Left lung (tissue), 10 donors: ENCODE results near the gene FMNL2. TPM values are rescaled to one million over a fixed set of nuclear protein-coding genes. Genes with fewer than 3 reads are reported as not detected.

Source experiments
- ATAC-seq: fragments of 200-7000 bp; cut with Tn5 transposase; one replicate; pipeline ENCODE4 v1.9.1; 2020; ENCODE audit warnings: moderate library complexity
- DNase-seq, 4 donors: peaks; one replicate each; pipeline ENCODE4 v3.0.0-alpha.2; 2013 to 2020
- H3K27ac ChIP-seq, 2 donors: fragments of 200-600 bp; sonication (generic) in 1 of 2; one replicate each; pipeline versions ENCODE4 v1.5.0 to v1.8.0; 2020 to 2021
- H3K27me3 ChIP-seq, 2 donors: fragments of 200-600 bp; sonication (generic) in 1 of 2; one replicate each; pipeline versions ENCODE4 v1.5.0 to v1.8.0; 2020 to 2021
- H3K36me3 ChIP-seq, 2 donors: fragments of 200-600 bp; sonication (generic) in 1 of 2; one replicate each; pipeline versions ENCODE4 v1.5.0 to v1.8.0; 2020 to 2021
- H3K4me1 ChIP-seq, 2 donors: fragments of 200-600 bp; one replicate each; pipeline ENCODE4 v1.8.0; 2021
- H3K4me3 ChIP-seq, 2 donors: fragments of 200-600 bp; sonication (generic) in 1 of 2; one replicate each; pipeline versions ENCODE4 v1.5.0 to v1.8.0; 2020 to 2021; ENCODE audit warnings: mild to moderate bottlenecking in 1 of 2
- H3K9me3 ChIP-seq, 2 donors: fragments of 200-600 bp; sonication (generic) in 1 of 2; one replicate each; pipeline versions ENCODE4 v1.5.0 to v1.8.0; 2020 to 2021
- intact Hi-C, 2 donors: fragments of 100-400 bp; cut with DNase I; formaldehyde crosslinking; loops; one replicate each; pipeline versions ENCODE4 v1.11.2 to v1.14.2; 2022
- polyA plus RNA-seq, 6 donors: library from polyadenylated mRNA; unstranded; fragments of 120-200 nt; gene quantifications; one replicate each; pipeline ENCODE4 v1.2.1, GENCODE V29; 2013; ENCODE audit not compliant: insufficient read length in 6 of 6
- total RNA-seq, 2 donors: library from RNA; stranded (reverse); fragmentation: NEBNext Ultra II Directional; extraction: Animal tissue kit (Norgen Biotek cat#: 25700); gene quantifications; one replicate each; pipeline ENCODE4 v1.2.1, GENCODE V29; 2021
- TF ChIP-seq, protein P1 (sequence below), 2 donors: fragments of 200-600 bp; sonication (generic) in 1 of 2; IDR thresholded peaks; one replicate each; pipeline versions ENCODE4 v1.5.0 to v1.8.0; 2021; ENCODE audit warnings: antibody characterized with exemption in 2 of 2
- donor health status: DM: no; HTN: yes; CAD: no.
- donor health status: DM: no; HTN: no; CAD: no.

Gene FMNL2
- total and polyA plus RNA-seq, 8 donors = 36.3 to 90.0 (median 77.7) TPM

DNA sequence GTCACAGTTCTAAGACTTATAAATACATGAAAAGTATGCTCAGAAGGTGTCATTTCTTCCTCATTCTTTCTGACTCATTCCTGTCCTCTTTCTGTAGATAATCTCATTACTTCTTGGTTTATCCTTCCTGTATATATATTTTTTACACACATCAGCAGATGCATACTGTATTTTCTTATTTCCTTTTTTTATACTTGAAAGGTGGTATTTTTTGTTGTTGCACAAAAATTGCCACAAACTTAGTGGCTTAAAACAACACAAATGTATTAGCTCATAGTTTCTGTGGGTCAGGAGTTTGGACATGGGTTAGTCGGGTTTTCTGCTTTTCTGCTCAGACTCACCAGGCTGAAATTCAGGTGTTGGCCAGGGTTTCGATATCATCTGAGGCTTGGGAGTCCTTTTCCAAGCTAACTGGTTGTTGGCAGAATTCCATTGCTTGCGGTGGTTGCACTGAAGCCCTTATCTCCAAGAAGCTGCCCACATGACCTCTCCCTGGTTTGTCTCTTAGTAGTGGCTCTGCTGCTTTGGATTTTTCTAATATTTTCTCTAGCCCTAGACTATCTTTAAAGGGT is 162.6 kb downstream of the FMNL2 start:
- no peaks in the 10 kb centered on the region for H3K9me3 ChIP-seq
- H3K36me3 ChIP-seq = no peaks in the 10 kb centered on the region
- H3K27me3 ChIP-seq = no peaks in the 10 kb centered on the region
- H3K4me1 ChIP-seq = peaks cover 0 to 50% of the 10 kb centered on the region in 2 donors
- no peak overlapping the region for H3K4me3 ChIP-seq
- peak overlapping the region; percentile 15 to 39 for H3K27ac ChIP-seq
- intact Hi-C loops = no loop called here
- TF ChIP-seq, protein P1, sequence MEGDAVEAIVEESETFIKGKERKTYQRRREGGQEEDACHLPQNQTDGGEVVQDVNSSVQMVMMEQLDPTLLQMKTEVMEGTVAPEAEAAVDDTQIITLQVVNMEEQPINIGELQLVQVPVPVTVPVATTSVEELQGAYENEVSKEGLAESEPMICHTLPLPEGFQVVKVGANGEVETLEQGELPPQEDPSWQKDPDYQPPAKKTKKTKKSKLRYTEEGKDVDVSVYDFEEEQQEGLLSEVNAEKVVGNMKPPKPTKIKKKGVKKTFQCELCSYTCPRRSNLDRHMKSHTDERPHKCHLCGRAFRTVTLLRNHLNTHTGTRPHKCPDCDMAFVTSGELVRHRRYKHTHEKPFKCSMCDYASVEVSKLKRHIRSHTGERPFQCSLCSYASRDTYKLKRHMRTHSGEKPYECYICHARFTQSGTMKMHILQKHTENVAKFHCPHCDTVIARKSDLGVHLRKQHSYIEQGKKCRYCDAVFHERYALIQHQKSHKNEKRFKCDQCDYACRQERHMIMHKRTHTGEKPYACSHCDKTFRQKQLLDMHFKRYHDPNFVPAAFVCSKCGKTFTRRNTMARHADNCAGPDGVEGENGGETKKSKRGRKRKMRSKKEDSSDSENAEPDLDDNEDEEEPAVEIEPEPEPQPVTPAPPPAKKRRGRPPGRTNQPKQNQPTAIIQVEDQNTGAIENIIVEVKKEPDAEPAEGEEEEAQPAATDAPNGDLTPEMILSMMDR (IDR thresholded peaks at IDR 0.05) = no peak
- DNase-seq (peak in 1 of 4 donors; percentile 56), ATAC-seq (peak; percentile 63)

DNA sequence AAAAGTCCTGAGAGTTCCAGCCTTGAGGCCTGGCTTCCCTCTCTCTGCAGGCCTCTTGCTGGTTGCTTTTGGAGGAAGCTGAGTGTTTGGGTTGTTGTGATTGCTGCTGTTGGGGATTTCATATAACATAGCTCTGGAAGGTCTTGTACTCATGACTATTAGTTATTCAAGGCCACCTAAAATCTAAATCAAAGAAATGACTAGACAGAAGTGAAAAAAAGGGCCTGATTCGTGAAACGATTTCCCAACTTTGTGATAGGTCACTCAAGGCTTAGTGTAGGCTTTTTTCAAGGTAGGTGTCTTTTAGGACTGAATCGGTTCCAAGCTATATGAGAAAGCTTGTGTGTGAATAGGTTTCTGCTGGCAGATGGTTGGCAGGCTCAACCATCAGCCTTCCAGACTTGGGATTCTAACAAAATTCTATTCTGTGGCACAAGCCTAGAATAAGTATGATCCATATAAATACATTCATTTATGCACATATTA is 164.4 kb downstream of the FMNL2 start:
- Histone ChIP-seq H3K27ac (peak overlapping the region; percentile 57 to 59), H3K9me3 (no peaks in the 10 kb centered on the region), H3K27me3 (no peaks in the 10 kb centered on the region), H3K4me1 (peaks cover 0 to 42% of the 10 kb centered on the region in 2 donors), H3K36me3 (no peaks in the 10 kb centered on the region), H3K4me3 (no peak overlapping the region)
- TF ChIP-seq, protein P1 (IDR thresholded peaks at IDR 0.05) = no peak
- intact Hi-C loops = no loop called here
- DNase-seq = no peak
- ATAC-seq = no peak

- peak overlapping the region; percentile 57 to 59 for H3K27ac ChIP-seq
- H3K27me3 ChIP-seq = no peaks in the 10 kb centered on the region
- H3K36me3 ChIP-seq = no peaks in the 10 kb centered on the region
- H3K4me3 ChIP-seq = no peak overlapping the region
- intact Hi-C loops = no loop called here
- H3K4me1 ChIP-seq = peaks cover 0 to 42% of the 10 kb centered on the region in 2 donors
- TF ChIP-seq, protein P1 (IDR thresholded peaks at IDR 0.05) = no peak
- DNase-seq (no peak), ATAC-seq (peak; percentile 57)
- H3K9me3 ChIP-seq = no peaks in the 10 kb centered on the region
Observed at GRCh38 chr2:152499896-152500735, 165.1 kb downstream of the FMNL2 start.

- H3K9me3 ChIP-seq = no peaks in the 10 kb centered on the region
- peaks cover 0 to 42% of the 10 kb centered on the region in 2 donors for H3K4me1 ChIP-seq
- H3K27ac ChIP-seq = peak overlapping the region; percentile 57 to 59
- intact Hi-C loops = no loop called here
- H3K36me3 ChIP-seq = no peaks in the 10 kb centered on the region
- TF ChIP-seq, protein P1 (IDR thresholded peaks at IDR 0.05) = no peak
- DNase-seq (peak in 1 of 4 donors; percentile 65), ATAC-seq (no peak)
- no peaks in the 10 kb centered on the region for H3K27me3 ChIP-seq
- no peak overlapping the region for H3K4me3 ChIP-seq
Observed at GRCh38 chr2:152500772-152501171, 165.8 kb downstream of the FMNL2 start.

DNA sequence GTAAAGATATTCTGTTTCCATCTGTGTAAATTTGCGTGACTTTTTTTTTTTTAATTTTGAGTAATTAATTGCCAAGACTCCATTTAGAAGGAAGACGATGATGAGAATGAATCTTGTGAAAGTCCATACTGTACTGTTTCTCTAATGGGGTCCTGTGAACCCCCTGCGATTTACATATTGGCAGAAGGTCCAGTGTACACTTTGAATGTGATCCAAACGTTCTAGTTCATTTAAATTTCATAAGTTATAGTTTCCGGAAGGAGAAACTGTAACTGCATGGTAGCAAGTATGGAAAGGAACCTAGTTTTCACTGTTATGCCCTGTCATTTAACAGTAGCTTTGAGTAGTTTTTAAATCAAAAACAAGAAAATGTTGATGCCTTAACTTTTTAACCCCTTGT is 166.7 kb downstream of the FMNL2 start:
- Histone ChIP-seq H3K27me3 (no peaks in the 10 kb centered on the region), H3K27ac (no peak overlapping the region), H3K9me3 (no peaks in the 10 kb centered on the region), H3K4me3 (no peak overlapping the region), H3K36me3 (no peaks in the 10 kb centered on the region), H3K4me1 (peaks cover 0 to 37% of the 10 kb centered on the region in 2 donors)
- ATAC-seq (no peak), DNase-seq (no peak)
- intact Hi-C loops = no loop called here
- TF ChIP-seq, protein P1 (IDR thresholded peaks at IDR 0.05) = no peak
